SK-N-MC (cell line): ENCODE results near the gene HPS1.

Experiments used
- EZH2 ChIP-seq: fragments of 200-600 bp; sonication (generic); IDR thresholded peaks from one replicate; pipeline ENCODE4 v1.6.1; 2017; ENCODE audit warnings: antibody characterized with exemption
- FOXP2 ChIP-seq: optimal IDR thresholded peaks from 2 replicates; pipeline ENCODE3; 2011; ENCODE audit warnings: mild to moderate bottlenecking, moderate library complexity; ENCODE audit not compliant: insufficient read depth; ENCODE audit errors: extremely low read length, control extremely low read depth
- POLR2AphosphoS5 ChIP-seq: IDR thresholded peaks from 2 replicates; pipeline ENCODE4 v1.6.1; 2012; ENCODE audit warnings: mild to moderate bottlenecking, low read depth, low read length, borderline replicate concordance

DNA sequence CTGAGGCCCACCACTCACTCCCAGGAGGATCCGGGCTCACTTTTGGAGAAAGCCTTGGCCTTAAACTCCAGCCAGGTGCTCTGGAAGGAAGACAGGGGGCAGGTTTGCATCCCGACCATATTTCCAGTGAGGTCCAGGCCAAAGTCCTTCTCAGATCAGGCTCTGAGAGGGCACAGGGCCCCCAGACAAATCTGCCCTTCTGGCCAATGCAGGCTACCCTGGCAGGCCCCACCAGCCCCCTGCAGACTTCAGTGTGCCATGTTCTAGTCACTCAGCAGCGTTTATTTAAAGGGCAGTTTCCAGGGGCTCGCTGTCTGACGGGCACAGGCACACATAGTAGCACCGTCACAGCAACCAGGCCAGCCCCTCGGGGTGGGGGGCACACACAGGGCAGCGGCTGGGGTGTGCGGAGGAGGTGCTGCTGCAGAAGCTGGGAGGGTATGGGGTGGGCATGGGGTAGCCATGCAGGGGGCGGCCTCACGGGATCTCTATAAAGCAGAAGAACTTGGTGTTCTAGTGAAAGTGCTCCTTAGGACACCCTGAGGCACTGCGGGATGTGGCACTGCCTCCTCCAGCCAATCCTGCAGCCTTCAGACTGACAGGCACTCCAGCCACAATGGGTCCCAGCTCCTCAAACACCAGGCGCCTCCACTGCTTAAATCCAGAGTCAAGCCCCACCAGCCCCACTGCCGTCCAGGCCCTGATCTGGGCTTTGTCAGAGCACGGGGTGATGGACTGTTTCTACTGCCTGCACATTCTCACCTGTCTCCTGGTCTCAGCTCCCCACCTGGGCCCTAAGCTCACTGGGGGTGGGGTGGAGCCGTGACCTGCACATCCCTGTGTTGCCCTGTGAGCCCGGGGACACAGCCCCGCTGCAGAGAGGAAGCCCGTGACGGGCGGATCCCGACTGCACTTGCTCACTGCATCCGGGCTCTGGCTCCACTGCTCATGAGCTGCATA, 22.2 kb downstream of the HPS1 start:
- TF ChIP-seq EZH2, result no peak
- TF ChIP-seq FOXP2, result no peak
- TF ChIP-seq POLR2AphosphoS5, result no peak
